Activated CD4-positive, alpha-beta T cell treated with anti-CD3 and anti-CD28 coated beads, Interleukin-2, amount 50 U/mL, for 24 hours (primary cell): ENCODE measurements around the gene RFX5.
"Not testable (repeated sequence)": the region's sequence is repeated elsewhere in the genome, so short reads cannot be mapped to it uniquely, and the experiment has no call there.

Source experiments
- DNase-seq, 2 donors: peaks; one replicate each; pipeline ENCODE4 v3.0.0-alpha.2; 2020; ENCODE audit warnings: low read depth in 1 of 2, low spot score in 1 of 2

The RFX5 gene

GRCh38 chr1:151362308-151363155, 15.5 kb upstream of the RFX5 start:
- no peak for DNase-seq

GRCh38 chr1:151361883-151362282, 14.8 kb upstream of the RFX5 start:
- DNase-seq, result no peak

GRCh38 chr1:151356696-151357095, 9.6 kb upstream of the RFX5 start:
- DNase-seq, result no peak

- no peak for DNase-seq
These were observed 5.1 kb upstream of the RFX5 start for GRCh38 chr1:151352021-151352718.

GRCh38 chr1:151350323-151350722, 3.3 kb upstream of the RFX5 start:
- DNase-seq, result not testable (repeated sequence)

- no peak for DNase-seq
These were observed 633 bp upstream of the RFX5 start for GRCh38 chr1:151347523-151348246.

GRCh38 chr1:151346082-151346768, 827 bp downstream of the RFX5 start:
- DNase-seq, result no peak

- no peak for DNase-seq
These were observed 2.8 kb downstream of the RFX5 start for GRCh38 chr1:151344291-151344690.

GRCh38 chr1:151343587-151343986, 3.5 kb downstream of the RFX5 start:
- no peak for DNase-seq

GRCh38 chr1:151342569-151342968, 4.5 kb downstream of the RFX5 start:
- DNase-seq, result no peak

GRCh38 chr1:151342021-151342420, 5.0 kb downstream of the RFX5 start:
- DNase-seq, result no peak

- DNase-seq, result peak in 1 of 2 donors; percentile 56
These were observed 5.9 kb downstream of the RFX5 start for GRCh38 chr1:151340870-151341754.

- no peak for DNase-seq
These were observed 10.5 kb downstream of the RFX5 start for GRCh38 chr1:151336556-151336955.

GRCh38 chr1:151334822-151335221, 12.2 kb downstream of the RFX5 start:
- no peak for DNase-seq

GRCh38 chr1:151327903-151328674, 19.0 kb downstream of the RFX5 start:
- DNase-seq, result no peak

GRCh38 chr1:151327223-151327902, 19.7 kb downstream of the RFX5 start, which contains the start of gene PI4KB:
TSS of gene PI4KB (minus strand) at chr1:151327416. CDS start at chr1:151316481, 10,935 bp downstream.
- DNase-seq, result peak; percentile 57 to 92

- peak in 1 of 2 donors; percentile 54 for DNase-seq
These were observed 20.3 kb downstream of the RFX5 start for GRCh38 chr1:151326619-151327222.
